Prostate gland (tissue), 2 donors: ENCODE data around the gene LGALS3BP. TPM values are rescaled to one million over a fixed set of nuclear protein-coding genes. Genes with fewer than 3 reads are reported as not detected.
"Not testable (repeated sequence)": the region's sequence is repeated elsewhere in the genome, so short reads cannot be mapped to it uniquely, and the experiment has no call there.

Experiments
- DNase-seq: peaks from one replicate; pipeline ENCODE4 v3.0.0-alpha.2; 2019; ENCODE audit warnings: low spot score
- H3K27ac ChIP-seq, 2 donors: fragments of 200-600 bp; sonication (generic); 2 replicates each; pipeline ENCODE4 v1.5.1; 2017 to 2019
- H3K27me3 ChIP-seq: fragments of 200-600 bp; sonication (generic); replicated peaks from 2 replicates; pipeline ENCODE4 v1.5.1; 2019; ENCODE audit not compliant: insufficient read depth
- H3K36me3 ChIP-seq, 2 donors: fragments of 200-600 bp; sonication (generic); 1 replicate in 1 of 2; 2 replicates in 1 of 2; pipeline versions ENCODE4 v1.5.1 to v1.8.1; 2017 to 2019
- H3K4me1 ChIP-seq: fragments of 200-600 bp; sonication (generic); replicated peaks from 2 replicates; pipeline ENCODE4 v1.5.1; 2019
- H3K4me3 ChIP-seq, 2 donors: fragments of 200-600 bp; sonication (generic); 2 replicates each; pipeline ENCODE4 v1.5.1; 2017 to 2019
- H3K9me3 ChIP-seq: fragments of 200-600 bp; sonication (generic); 2 replicates; pipeline ENCODE4 v1.5.1; 2017
- POLR2A ChIP-seq: fragments of 450-650 bp; IDR thresholded peaks from one replicate; pipeline ENCODE4 v1.6.1; 2016; ENCODE audit warnings: antibody characterized with exemption, mild to moderate bottlenecking
- POLR2AphosphoS5 ChIP-seq: sonication (generic); formaldehyde crosslinking; IDR thresholded peaks from one replicate; pipeline ENCODE4 v1.6.1; 2017; ENCODE audit warnings: antibody characterized with exemption
- WGBS: methylation state at CpG from one replicate; pipeline ENCODE4 v1.1.5; 2018; 5-methylcytosine and 5-hydroxymethylcytosine counted together
- intact Hi-C: fragments of 100-400 bp; cut with DNase I; formaldehyde crosslinking; loops from one replicate; pipeline ENCODE4 v1.14.2; 2022
- total RNA-seq, 2 donors: library from RNA; depleted of rRNA; stranded (reverse); fragments of >200 nt; gene quantifications; one replicate each; pipeline ENCODE4 v1.1.0, GENCODE V29; 2016
- TF ChIP-seq, protein P1 (sequence below), 4 experiments: fragments of 200-600 bp in 2 of 4; fragments of 450-650 bp in 2 of 4; sonication (generic) in 2 of 4; IDR thresholded peaks; 1 replicate in 3 of 4; 2 replicates in 1 of 4; pipeline ENCODE4 v1.5.1; 2016 to 2019; ENCODE audit warnings: antibody characterized with exemption in 4 of 4, mild to moderate bottlenecking in 2 of 4, moderate library complexity in 2 of 4

Gene LGALS3BP
- total RNA-seq, 2 donors from 2014 or later: 570 to 890 TPM

GRCh38 chr17:78946131-78946530, 33.6 kb downstream of the LGALS3BP start:
- Histone ChIP-seq H3K4me3 (no peak overlapping the region), H3K27me3 (no peaks in the 10 kb centered on the region), H3K4me1 (no peaks in the 10 kb centered on the region), H3K9me3 (no peaks in the 10 kb centered on the region), H3K36me3 (no peaks in the 10 kb centered on the region), H3K27ac (no peak overlapping the region)
- no peak for DNase-seq
- TF ChIP-seq, protein P1, sequence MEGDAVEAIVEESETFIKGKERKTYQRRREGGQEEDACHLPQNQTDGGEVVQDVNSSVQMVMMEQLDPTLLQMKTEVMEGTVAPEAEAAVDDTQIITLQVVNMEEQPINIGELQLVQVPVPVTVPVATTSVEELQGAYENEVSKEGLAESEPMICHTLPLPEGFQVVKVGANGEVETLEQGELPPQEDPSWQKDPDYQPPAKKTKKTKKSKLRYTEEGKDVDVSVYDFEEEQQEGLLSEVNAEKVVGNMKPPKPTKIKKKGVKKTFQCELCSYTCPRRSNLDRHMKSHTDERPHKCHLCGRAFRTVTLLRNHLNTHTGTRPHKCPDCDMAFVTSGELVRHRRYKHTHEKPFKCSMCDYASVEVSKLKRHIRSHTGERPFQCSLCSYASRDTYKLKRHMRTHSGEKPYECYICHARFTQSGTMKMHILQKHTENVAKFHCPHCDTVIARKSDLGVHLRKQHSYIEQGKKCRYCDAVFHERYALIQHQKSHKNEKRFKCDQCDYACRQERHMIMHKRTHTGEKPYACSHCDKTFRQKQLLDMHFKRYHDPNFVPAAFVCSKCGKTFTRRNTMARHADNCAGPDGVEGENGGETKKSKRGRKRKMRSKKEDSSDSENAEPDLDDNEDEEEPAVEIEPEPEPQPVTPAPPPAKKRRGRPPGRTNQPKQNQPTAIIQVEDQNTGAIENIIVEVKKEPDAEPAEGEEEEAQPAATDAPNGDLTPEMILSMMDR (IDR thresholded peaks at IDR 0.05): no peak
- TF ChIP-seq POLR2AphosphoS5 (no peak), POLR2A (no peak)
- intact Hi-C loops: no loop called here
- 87% methylated on average over 7 of the region's 7 CpGs for WGBS

GRCh38 chr17:78945455-78945854, 34.3 kb downstream of the LGALS3BP start:
- H3K27me3 ChIP-seq, H3K4me1 ChIP-seq, H3K9me3 ChIP-seq, H3K36me3 ChIP-seq, H3K27ac ChIP-seq, intact Hi-C loops, H3K4me3 ChIP-seq, DNase-seq: not testable (repeated sequence)
- WGBS: 92% methylated on average over 12 of the region's 12 CpGs

DNA sequence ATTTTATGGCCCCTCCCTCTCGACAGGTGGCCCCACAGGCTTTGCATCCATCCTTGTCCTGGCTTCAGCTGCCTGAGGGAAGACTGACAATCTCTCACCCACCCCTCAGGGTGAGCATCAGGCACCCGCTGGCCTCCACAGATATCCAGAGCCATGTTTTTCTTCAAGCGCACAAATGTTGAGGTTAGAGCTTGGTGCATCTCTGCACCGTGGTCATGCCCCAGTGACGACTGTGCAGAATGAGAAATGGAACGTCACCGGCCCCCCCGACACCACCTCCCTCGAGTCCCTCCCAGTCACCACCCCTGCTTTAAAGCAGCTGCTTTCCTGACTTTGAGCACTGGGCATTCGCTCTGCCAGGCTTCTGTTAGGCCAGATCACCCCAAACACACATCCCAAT, 34.8 kb downstream of the LGALS3BP start:
- DNase-seq: no peak
- TF ChIP-seq, protein P1 (IDR thresholded peaks at IDR 0.05): no peak
- no peak for TF ChIP-seq POLR2A
- TF ChIP-seq POLR2AphosphoS5: no peak
- no peak overlapping the region for H3K4me3 ChIP-seq
- H3K27me3 ChIP-seq: no peaks in the 10 kb centered on the region
- no peaks in the 10 kb centered on the region for H3K9me3 ChIP-seq
- H3K27ac ChIP-seq: no peak overlapping the region
- no peaks in the 10 kb centered on the region for H3K4me1 ChIP-seq
- no peaks in the 10 kb centered on the region for H3K36me3 ChIP-seq
- intact Hi-C loops: no loop called here
- WGBS: 74% methylated on average over 10 of the region's 10 CpGs

DNA sequence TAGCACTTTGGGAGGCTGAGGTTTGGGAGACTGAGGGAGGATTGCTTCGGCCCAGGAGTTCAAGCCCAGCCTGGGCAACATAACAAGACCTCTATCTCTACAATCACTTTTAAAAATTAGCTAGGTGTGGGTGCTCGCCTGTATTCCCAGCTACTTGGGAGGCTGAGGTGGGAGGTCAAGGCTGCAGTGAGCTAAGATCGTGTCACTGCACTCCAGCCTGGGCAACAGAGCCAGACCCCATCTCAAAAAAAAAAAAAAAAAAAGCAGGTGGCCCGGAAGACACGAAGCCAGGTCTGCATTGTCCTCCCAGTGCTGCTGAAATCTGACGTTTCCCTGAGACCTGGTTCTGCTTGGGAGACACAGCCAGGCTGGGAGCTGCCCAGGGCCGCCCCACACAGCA, 35.7 kb downstream of the LGALS3BP start:
- Histone ChIP-seq H3K9me3 (no peaks in the 10 kb centered on the region), H3K36me3 (no peaks in the 10 kb centered on the region), H3K27ac (no peak overlapping the region), H3K4me3 (no peak overlapping the region), H3K27me3 (no peaks in the 10 kb centered on the region), H3K4me1 (no peaks in the 10 kb centered on the region)
- WGBS: 86% methylated on average over 7 of the region's 7 CpGs
- no peak for TF ChIP-seq POLR2A
- no peak for TF ChIP-seq POLR2AphosphoS5
- TF ChIP-seq, protein P1 (IDR thresholded peaks at IDR 0.05): no peak
- DNase-seq: no peak
- intact Hi-C loops: no loop called here

- Histone ChIP-seq H3K27ac (no peak overlapping the region), H3K27me3 (no peaks in the 10 kb centered on the region), H3K36me3 (no peaks in the 10 kb centered on the region), H3K4me3 (no peak overlapping the region), H3K9me3 (no peaks in the 10 kb centered on the region), H3K4me1 (no peaks in the 10 kb centered on the region)
- no peak for TF ChIP-seq POLR2AphosphoS5
- TF ChIP-seq, protein P1 (IDR thresholded peaks at IDR 0.05): no peak
- no peak for TF ChIP-seq POLR2A
- DNase-seq: no peak
- intact Hi-C loops: no loop called here
- WGBS: 73% methylated on average over 6 of the region's 6 CpGs
Observed at GRCh38 chr17:78940708-78941107, 39.0 kb downstream of the LGALS3BP start.
